DMS79 treated with DMSO at 0.1 percent for 48 hours (cell line): ENCODE results near the gene LBX1.
"Not testable (repeated sequence)": the region's sequence is repeated elsewhere in the genome, so short reads cannot be mapped to it uniquely, and the experiment has no call there.

Experiments used
- DNase-seq: peaks from one replicate; lab custom pipeline; 2025; lab: John Stamatoyannopoulos, UW

The LBX1 gene

DNA sequence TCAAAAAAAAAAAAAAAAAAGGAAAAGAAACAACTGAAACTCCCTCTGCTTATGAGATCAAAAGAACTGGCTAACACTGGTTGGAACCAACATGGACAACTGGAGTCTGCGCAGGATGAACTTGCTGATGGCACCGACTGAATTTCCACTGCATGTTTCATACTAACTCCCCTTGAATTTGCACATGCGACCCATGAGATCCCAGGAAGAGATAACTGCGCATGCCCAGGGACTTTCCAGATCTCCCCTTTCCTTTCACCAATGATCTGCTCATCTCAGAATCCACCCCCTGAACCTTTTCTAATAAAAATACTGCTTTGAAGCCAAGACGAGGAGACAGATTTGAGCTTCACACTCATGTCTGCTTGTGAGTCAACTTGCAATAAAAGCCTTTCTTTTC, 20.7 kb downstream of the LBX1 start:
- DNase-seq, result no peak

- DNase-seq, result no peak
Measured at GRCh38 chr10:101207026-101207425, 22.2 kb downstream of the LBX1 start.

DNA sequence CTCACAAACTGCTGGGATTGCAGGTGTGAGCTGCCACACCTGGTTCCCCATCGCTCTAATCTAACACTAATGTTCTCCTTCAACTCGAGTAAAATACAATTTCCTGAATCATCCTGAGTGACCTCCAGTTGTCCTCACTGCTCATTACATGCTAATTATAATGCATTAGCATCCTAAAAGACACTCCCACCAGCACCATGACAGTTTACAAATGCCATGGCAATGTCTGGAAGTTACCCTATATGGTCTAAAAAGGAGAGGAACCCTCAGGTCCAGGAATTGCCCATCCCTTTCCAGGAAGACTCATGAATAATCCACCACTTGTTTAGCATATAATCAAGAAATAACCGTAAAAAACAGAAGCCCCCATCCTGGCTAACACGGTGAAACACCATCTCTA, 26.6 kb downstream of the LBX1 start:
- not testable (repeated sequence) for DNase-seq

GRCh38 chr10:101198326-101198977, 30.8 kb downstream of the LBX1 start:
- not testable (repeated sequence) for DNase-seq

- DNase-seq, result no peak
Measured at GRCh38 chr10:101195921-101196320, 33.3 kb downstream of the LBX1 start.

DNA sequence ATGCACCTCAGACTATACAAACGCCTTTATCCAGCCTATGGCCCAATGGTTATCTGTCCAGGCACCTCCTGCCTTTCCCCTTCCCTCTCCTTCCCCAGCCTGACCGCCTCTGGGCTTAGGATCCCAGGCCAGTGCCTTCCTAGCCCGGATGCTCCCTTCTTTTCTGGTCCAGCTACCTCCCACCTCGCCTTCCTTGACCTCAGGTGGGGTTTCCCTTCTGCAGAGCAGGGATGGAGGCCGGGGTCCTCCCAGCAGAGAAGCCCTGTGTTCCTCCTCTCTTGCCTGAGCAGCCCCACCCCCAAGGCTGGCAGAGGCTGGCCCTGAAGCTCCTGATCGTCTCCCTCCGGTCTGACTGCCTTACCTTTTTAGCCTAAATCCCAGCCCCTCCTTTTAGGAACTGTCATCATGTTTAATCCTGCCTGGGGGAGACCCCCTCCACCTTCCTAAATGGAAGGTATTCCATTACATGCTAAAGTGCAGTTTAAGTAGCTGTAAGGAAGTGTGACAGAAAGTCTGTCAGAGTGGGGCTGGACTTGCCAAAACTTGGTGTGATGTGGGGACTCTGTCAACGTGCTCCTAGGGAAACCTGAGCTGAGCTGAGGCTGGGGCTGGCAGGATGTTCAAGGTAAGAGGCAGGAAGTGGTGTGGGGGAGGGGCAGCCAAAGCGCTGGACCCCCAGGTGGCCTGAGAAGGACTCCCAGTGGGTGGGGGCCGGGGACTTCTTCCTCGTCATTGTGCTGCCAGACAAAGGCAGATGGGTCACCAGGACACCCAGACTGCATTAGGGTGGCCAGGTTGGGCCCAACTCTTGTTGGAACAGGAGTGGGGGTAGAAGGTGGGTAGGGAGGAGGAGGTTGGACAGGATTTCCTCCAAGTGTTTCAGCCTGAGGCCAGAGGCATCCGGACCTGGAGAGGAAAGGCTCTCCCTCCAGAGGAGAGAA, 39.5 kb downstream of the LBX1 start:
- DNase-seq, result peak; percentile 51

- DNase-seq, result no peak
Measured at GRCh38 chr10:101188942-101189341, 40.3 kb downstream of the LBX1 start.

GRCh38 chr10:101183458-101184183, 45.6 kb downstream of the LBX1 start:
- DNase-seq, result no peak

- DNase-seq, result no peak
Measured at GRCh38 chr10:101182936-101183335, 46.3 kb downstream of the LBX1 start.
